GM21381 (cell line): Measurements from ENCODE around the gene KRT9.

Experiments
- ATAC-seq: cut with Tn5 transposase; IDR thresholded peaks from one replicate; pipeline ENCODE4 v1.9.1; 2021; ENCODE audit warnings: mild to moderate bottlenecking, moderate library complexity; ENCODE audit not compliant: unreplicated experiment

Gene KRT9

GRCh38 chr17:41532947-41533570 lies 38.8 kb downstream of the KRT9 start:
- no peak for ATAC-seq

- ATAC-seq, result no peak
Observed at GRCh38 chr17:41531993-41532392, 39.9 kb downstream of the KRT9 start.

- no peak for ATAC-seq
Observed at GRCh38 chr17:41530062-41531048, 41.5 kb downstream of the KRT9 start.

- no peak for ATAC-seq
Observed at GRCh38 chr17:41529491-41529915, 42.4 kb downstream of the KRT9 start.

GRCh38 chr17:41528959-41529353 lies 42.9 kb downstream of the KRT9 start:
- no peak for ATAC-seq

- no peak for ATAC-seq
Observed at GRCh38 chr17:41527063-41528023, 44.5 kb downstream of the KRT9 start.

- ATAC-seq, result no peak
Observed at GRCh38 chr17:41524261-41524660, 47.6 kb downstream of the KRT9 start.

- ATAC-seq, result no peak
Observed at GRCh38 chr17:41523787-41524186, 48.1 kb downstream of the KRT9 start.

GRCh38 chr17:41523225-41523593 lies 48.6 kb downstream of the KRT9 start:
- ATAC-seq, result no peak

- ATAC-seq, result no peak
Observed at GRCh38 chr17:41522301-41523224, 49.3 kb downstream of the KRT9 start.

GRCh38 chr17:41521574-41522261 lies 50.1 kb downstream of the KRT9 start:
- no peak for ATAC-seq

GRCh38 chr17:41520821-41521521 lies 50.9 kb downstream of the KRT9 start:
- ATAC-seq, result no peak

- no peak for ATAC-seq
Observed at GRCh38 chr17:41519501-41520224, 52.2 kb downstream of the KRT9 start.

- ATAC-seq, result no peak
Observed at GRCh38 chr17:41518789-41519449, 52.9 kb downstream of the KRT9 start, which contains the start of gene KRT15. Gene KRT15 (minus strand): TSS chr17:41518890. CDS start chr17:41518827, 63 bp downstream.

GRCh38 chr17:41518031-41518430 lies 53.8 kb downstream of the KRT9 start:
- no peak for ATAC-seq

- no peak for ATAC-seq
Observed at GRCh38 chr17:41516830-41517283, 55.0 kb downstream of the KRT9 start.

GRCh38 chr17:41516147-41516829 lies 55.6 kb downstream of the KRT9 start:
- ATAC-seq, result no peak
